Fibroblast of lung (primary cell): ENCODE measurements around the gene C1QTNF8. TPM values are rescaled to one million over a fixed set of nuclear protein-coding genes. Genes with fewer than 3 reads are reported as not detected.
A peak's percentile ranks its signal among the peaks of the same experiment; 100 is the strongest.

Source experiments
- DNase-seq, 2 donors: peaks; one replicate each; pipeline versions ENCODE4 v3.0.0 to v3.0.0-alpha.2; 2010; ENCODE audit warnings: low read depth in 2 of 2
- H2AFZ ChIP-seq: 2 replicates; pipeline ENCODE4 v1.5.1; 2012; ENCODE audit warnings: low read length, control low read depth, inconsistent platforms
- H3K27ac ChIP-seq: 2 replicates; pipeline ENCODE4 v1.5.1; 2011; ENCODE audit warnings: low read length, control low read depth; ENCODE audit not compliant: insufficient read depth
- H3K27me3 ChIP-seq: 2 replicates; pipeline ENCODE4 v1.5.1; 2011; ENCODE audit warnings: mild to moderate bottlenecking, low read length; ENCODE audit not compliant: control insufficient read depth, insufficient read depth
- H3K36me3 ChIP-seq: 2 replicates; pipeline ENCODE4 v1.5.1; 2011; ENCODE audit warnings: low read length; ENCODE audit not compliant: control insufficient read depth, insufficient read depth
- H3K4me1 ChIP-seq: 2 replicates; pipeline ENCODE4 v1.5.1; 2011; ENCODE audit warnings: low read length; ENCODE audit not compliant: control insufficient read depth, insufficient read depth; ENCODE audit errors: extremely low read depth
- H3K4me2 ChIP-seq: 2 replicates; pipeline ENCODE4 v1.5.1; 2011; ENCODE audit warnings: low read length, control low read depth; ENCODE audit not compliant: insufficient read depth; ENCODE audit errors: extremely low read depth
- H3K4me3 ChIP-seq, 4 experiments: fragments of 200-600 bp in 1 of 4; sonication (generic) in 1 of 4; replicated peaks in 1 of 4; 2 replicates each; pipeline ENCODE4 v1.5.1; 2011 to 2016; ENCODE audit warnings: low read length in 4 of 4, low read depth in 3 of 4, mild to moderate bottlenecking in 3 of 4, control low read depth in 2 of 4, inconsistent platforms in 1 of 4, mixed read lengths in 1 of 4; ENCODE audit not compliant: insufficient read depth in 1 of 4; ENCODE audit errors: control extremely low read depth in 1 of 4
- H3K79me2 ChIP-seq: 2 replicates; pipeline ENCODE4 v1.5.1; 2012; ENCODE audit warnings: mild to moderate bottlenecking, low read length, inconsistent platforms; ENCODE audit not compliant: control insufficient read depth, insufficient read depth
- H3K9ac ChIP-seq: 2 replicates; pipeline ENCODE4 v1.5.1; 2011; ENCODE audit warnings: mild to moderate bottlenecking, low read length, control low read depth; ENCODE audit not compliant: insufficient read depth
- H3K9me3 ChIP-seq: 2 replicates; pipeline ENCODE4 v1.5.1; 2012; ENCODE audit warnings: low read depth, low read length; ENCODE audit not compliant: control insufficient read depth, insufficient read depth
- H4K20me1 ChIP-seq: 2 replicates; pipeline ENCODE4 v1.5.1; 2011; ENCODE audit warnings: low read length; ENCODE audit not compliant: control insufficient read depth, insufficient read depth; ENCODE audit errors: extremely low read depth
- EZH2 ChIP-seq: IDR thresholded peaks from 2 replicates; pipeline ENCODE4 v1.5.1; 2012; ENCODE audit warnings: low read length, control low read depth, mild to moderate bottlenecking; ENCODE audit errors: missing control alignments
- polyA plus RNA-seq, 2 donors: library from polyadenylated mRNA; depleted of rRNA in 1 of 2; stranded (reverse) in 1 of 2; unstranded in 1 of 2; fragments of >200 nt; gene quantifications; 2 replicates each; pipeline ENCODE4 v1.2.1, GENCODE V29; 2011 to 2012; ENCODE audit warnings: missing spikeins in 1 of 2
- total RNA-seq: library from RNA; depleted of rRNA; stranded (reverse); fragments of >200 nt; gene quantifications from 2 replicates; pipeline ENCODE4 v1.2.1, GENCODE V29; 2014
- TF ChIP-seq, protein P1 (sequence below), 2 donors: IDR thresholded peaks in 1 of 2; conservative IDR thresholded peaks in 1 of 2; 1 replicate in 1 of 2; 2 replicates in 1 of 2; pipeline ENCODE4 v1.5.1; 2011 to 2012; ENCODE audit warnings: low read length in 2 of 2, control low read depth in 1 of 2, inconsistent platforms in 1 of 2, low read depth in 1 of 2, mild to moderate bottlenecking in 1 of 2

Gene C1QTNF8
- total and polyA plus RNA-seq, 2 donors (not counting 1 experiment from before 2014, with no cell fraction given), result not detected

DNA sequence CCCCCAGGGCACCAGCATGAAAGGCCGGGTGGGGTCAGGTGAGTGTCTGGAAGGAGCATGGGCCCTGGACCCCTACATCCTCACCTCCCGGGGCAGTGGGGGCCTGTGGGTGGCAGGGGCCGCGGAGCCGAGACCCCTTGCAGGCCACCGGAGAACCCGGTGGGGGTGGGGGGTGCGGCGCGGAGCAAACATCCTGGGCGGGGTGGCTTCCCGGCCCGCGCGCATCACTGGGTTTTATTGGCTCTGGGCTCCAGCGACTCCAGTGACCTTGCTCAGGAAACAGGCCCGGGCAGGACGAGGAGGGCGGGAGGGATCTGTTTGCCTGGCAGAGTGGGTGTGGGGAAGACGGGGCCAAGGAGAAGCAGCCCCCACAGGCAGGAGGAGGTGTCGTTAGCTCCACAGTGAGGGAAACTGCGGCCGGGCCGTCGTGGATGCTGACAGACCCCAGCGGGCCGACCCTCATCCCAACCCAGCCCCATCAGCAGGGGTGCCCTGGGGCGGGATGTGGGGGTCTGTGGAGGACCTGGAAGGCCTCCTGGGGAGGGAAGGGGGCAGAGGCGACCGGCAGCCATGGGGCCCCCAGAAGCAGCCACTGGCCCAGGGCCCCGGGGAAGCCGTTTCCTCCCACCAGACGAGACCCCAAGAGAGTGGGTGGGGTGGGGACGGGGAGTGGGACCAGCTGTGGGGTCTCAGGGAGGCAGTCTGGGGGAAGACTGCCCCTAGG is 12.9 kb downstream of the C1QTNF8 start:
- Histone ChIP-seq H3K27ac (no peak overlapping the region), H3K79me2 (no peaks in the 10 kb centered on the region), H3K27me3 (no peaks in the 10 kb centered on the region), H4K20me1 (no peaks in the 10 kb centered on the region), H3K4me2 (no peak overlapping the region), H3K9ac (no peak overlapping the region), H3K36me3 (no peaks in the 10 kb centered on the region), H3K4me1 (no peaks in the 10 kb centered on the region), H3K4me3 (no peak overlapping the region), H3K9me3 (no peaks in the 10 kb centered on the region), H2AFZ (no peak overlapping the region)
- no peak for TF ChIP-seq EZH2
- TF ChIP-seq, protein P1, sequence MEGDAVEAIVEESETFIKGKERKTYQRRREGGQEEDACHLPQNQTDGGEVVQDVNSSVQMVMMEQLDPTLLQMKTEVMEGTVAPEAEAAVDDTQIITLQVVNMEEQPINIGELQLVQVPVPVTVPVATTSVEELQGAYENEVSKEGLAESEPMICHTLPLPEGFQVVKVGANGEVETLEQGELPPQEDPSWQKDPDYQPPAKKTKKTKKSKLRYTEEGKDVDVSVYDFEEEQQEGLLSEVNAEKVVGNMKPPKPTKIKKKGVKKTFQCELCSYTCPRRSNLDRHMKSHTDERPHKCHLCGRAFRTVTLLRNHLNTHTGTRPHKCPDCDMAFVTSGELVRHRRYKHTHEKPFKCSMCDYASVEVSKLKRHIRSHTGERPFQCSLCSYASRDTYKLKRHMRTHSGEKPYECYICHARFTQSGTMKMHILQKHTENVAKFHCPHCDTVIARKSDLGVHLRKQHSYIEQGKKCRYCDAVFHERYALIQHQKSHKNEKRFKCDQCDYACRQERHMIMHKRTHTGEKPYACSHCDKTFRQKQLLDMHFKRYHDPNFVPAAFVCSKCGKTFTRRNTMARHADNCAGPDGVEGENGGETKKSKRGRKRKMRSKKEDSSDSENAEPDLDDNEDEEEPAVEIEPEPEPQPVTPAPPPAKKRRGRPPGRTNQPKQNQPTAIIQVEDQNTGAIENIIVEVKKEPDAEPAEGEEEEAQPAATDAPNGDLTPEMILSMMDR (conservative IDR thresholded peaks at IDR 0.05 in 1 of 2, IDR thresholded peaks at IDR 0.05 in 1 of 2; ENCODE audit: low read depth in 1 of 2, low read length in 2 of 2), result no peak
- no peak for DNase-seq

DNA sequence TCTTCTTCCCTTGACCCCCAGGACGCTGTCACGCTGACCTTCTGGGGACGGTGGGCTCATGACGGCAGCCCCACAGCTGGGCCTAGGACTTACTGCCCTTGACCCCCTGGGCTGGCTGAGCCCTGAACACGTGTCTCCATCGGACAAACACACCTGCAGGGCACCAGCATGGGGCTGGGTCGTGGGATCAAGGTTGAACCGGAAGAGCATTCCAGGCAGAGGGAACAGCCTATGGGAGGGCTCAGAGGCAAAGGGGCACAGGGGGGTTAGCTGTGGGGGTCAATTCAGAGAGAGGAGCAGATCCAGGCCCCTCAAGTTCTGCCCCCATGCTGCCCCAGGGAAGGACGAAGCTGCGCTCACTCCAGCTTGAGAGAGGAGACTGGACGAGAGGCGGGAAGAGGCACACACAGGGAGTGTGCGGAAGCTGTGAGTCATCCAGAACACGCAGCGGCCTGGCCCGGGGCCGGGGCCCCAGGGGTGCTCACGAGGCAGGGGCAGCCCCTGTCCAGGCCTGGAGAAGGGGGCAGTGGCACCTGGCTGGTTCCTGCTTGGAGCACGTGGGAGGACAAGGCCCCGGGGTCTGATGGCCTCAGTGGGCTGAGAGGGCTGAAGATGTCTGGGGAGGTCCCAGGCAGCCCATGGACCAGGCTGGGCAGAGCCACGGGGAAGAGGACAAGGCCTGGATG is 13.6 kb downstream of the C1QTNF8 start:
- peak in 1 of 2 donors; percentile 41 for DNase-seq
- Histone ChIP-seq H3K27me3 (no peaks in the 10 kb centered on the region), H3K27ac (no peak overlapping the region), H3K36me3 (no peaks in the 10 kb centered on the region), H3K4me3 (no peak overlapping the region), H3K4me2 (no peak overlapping the region), H3K9ac (no peak overlapping the region), H3K9me3 (no peaks in the 10 kb centered on the region), H2AFZ (no peak overlapping the region), H3K4me1 (no peaks in the 10 kb centered on the region), H4K20me1 (no peaks in the 10 kb centered on the region), H3K79me2 (no peaks in the 10 kb centered on the region)
- TF ChIP-seq, protein P1 (conservative IDR thresholded peaks at IDR 0.05 in 1 of 2, IDR thresholded peaks at IDR 0.05 in 1 of 2; ENCODE audit: low read depth in 1 of 2, low read length in 2 of 2), result no peak
- TF ChIP-seq EZH2, result no peak

DNA sequence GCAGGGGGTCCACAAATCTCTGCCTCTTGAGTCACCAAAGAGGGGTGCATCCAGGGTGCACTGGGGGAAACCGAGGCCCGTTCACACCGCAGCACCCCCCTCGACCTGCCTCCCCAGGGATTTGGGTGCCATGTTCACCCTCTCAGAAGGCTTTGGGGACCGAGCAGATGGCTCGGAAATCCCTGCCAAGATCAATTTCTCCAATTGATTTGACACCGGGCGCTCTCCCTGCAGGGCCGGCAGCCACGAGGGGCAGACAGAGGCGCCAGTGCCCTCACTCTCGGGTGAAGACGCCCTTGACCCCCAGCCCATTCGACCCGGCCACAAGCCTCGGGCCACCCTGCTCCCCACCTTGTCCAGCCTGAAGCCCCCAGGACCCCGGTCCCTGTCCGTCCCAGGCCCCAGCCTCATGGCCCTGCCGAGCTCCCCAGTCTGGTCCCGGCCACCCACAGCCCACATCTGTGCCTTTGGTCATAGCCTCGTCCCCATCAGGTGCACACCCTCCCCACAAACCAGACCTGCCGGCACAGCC is 14.2 kb downstream of the C1QTNF8 start:
- Histone ChIP-seq H3K79me2 (no peaks in the 10 kb centered on the region), H3K4me2 (no peak overlapping the region), H3K36me3 (no peaks in the 10 kb centered on the region), H4K20me1 (no peaks in the 10 kb centered on the region), H3K27ac (no peak overlapping the region), H3K27me3 (no peaks in the 10 kb centered on the region), H3K9me3 (no peaks in the 10 kb centered on the region), H3K4me3 (no peak overlapping the region), H2AFZ (no peak overlapping the region), H3K4me1 (no peaks in the 10 kb centered on the region), H3K9ac (no peak overlapping the region)
- no peak for DNase-seq
- TF ChIP-seq EZH2, result no peak
- TF ChIP-seq, protein P1 (conservative IDR thresholded peaks at IDR 0.05 in 1 of 2, IDR thresholded peaks at IDR 0.05 in 1 of 2; ENCODE audit: low read depth in 1 of 2, low read length in 2 of 2), result no peak
